ENCODE measurements around the gene FAM167B. TPM values are rescaled to one million over a fixed set of nuclear protein-coding genes. Genes with fewer than 3 reads are reported as not detected.
A peak's percentile ranks its signal among the peaks of the same experiment; 100 is the strongest.

Gene FAM167B
- polyA plus RNA-seq, 1 donor (not counting 4 experiments of a cell fraction or from before 2014, with no cell fraction given) = 0.07 TPM

GRCh38 chr1:32221980-32222755 is 24.9 kb upstream of the FAM167B start, which contains the start of the genes EIF3I and TMEM234:
EIF3I (plus strand) TSS chr1:32222407; CDS start chr1:32222442, 35 bp downstream.
TMEM234 (minus strand) TSS chr1:32222353; CDS start chr1:32222322, 31 bp downstream.
- Histone ChIP-seq H3K27ac (ENCODE audit: control insufficient read depth, insufficient read depth, low read length) (peak within 1 kb of the TSS; percentile 98), H3K36me3 (ENCODE audit: control insufficient read depth in 2 of 2, extremely low read depth in 1 of 2, insufficient read depth in 2 of 2, low read length in 2 of 2) (peaks cover 12 to 18% of the 10 kb centered on the region in 2 experiments), H3K79me2 (ENCODE audit: control insufficient read depth, insufficient read depth, low read length) (peaks cover 37% of the 10 kb centered on the region), H3K27me3 (ENCODE audit: control insufficient read depth, extremely low read depth, insufficient read depth, low read length) (no peaks in the 10 kb centered on the region), H3K4me1 (ENCODE audit: control insufficient read depth, extremely low read depth, insufficient read depth, low read length) (peaks cover 21% of the 10 kb centered on the region), H3K9me1 (ENCODE audit: control insufficient read depth, extremely low read depth, insufficient read depth, low read length) (no peaks in the 10 kb centered on the region), H2AFZ (ENCODE audit: control insufficient read depth, low read length) (peak within 1 kb of the TSS; percentile 84), H3K4me2 (ENCODE audit: control insufficient read depth, extremely low read depth, insufficient read depth, low read depth, low read length) (peak within 1 kb of the TSS; percentile 86), H3K4me3 (ENCODE audit: control insufficient read depth in 2 of 3, extremely low read depth in 1 of 3, insufficient read depth in 2 of 3, low read depth in 1 of 3, low read length in 3 of 3) (peak within 1 kb of the TSS; percentile 82 to 96 (median 89)), H3K9ac (ENCODE audit: control insufficient read depth, extremely low read depth, insufficient read depth, low read length) (peak within 1 kb of the TSS; percentile 100), H4K20me1 (ENCODE audit: control insufficient read depth, extremely low read depth, insufficient read depth, low read length) (no peaks in the 10 kb centered on the region), H3K9me3 (ENCODE audit: control insufficient read depth, low read depth, low read length) (no peaks in the 10 kb centered on the region)
- FAIRE-seq = peak; percentile 81
- dilution Hi-C loops (cut with MboI; ENCODE audit: extremely low pct_ligation_motif_present, low sequenced_read_pairs) = no loop called here
- peak; percentile 60 for DNase-seq (ENCODE audit: low read depth, low spot score)
- TF ChIP-seq EZH2 (IDR thresholded peaks at IDR 0.05; ENCODE audit: low read length) = no peak

- no peaks in the 10 kb centered on the region for H3K9me3 ChIP-seq (ENCODE audit: control insufficient read depth, low read depth, low read length)
- no peaks in the 10 kb centered on the region for H4K20me1 ChIP-seq (ENCODE audit: control insufficient read depth, extremely low read depth, insufficient read depth, low read length)
- H3K79me2 ChIP-seq (ENCODE audit: control insufficient read depth, insufficient read depth, low read length) = peaks cover 37% of the 10 kb centered on the region
- FAIRE-seq (no peak), DNase-seq (ENCODE audit: low read depth, low spot score) (no peak)
- no peak overlapping the region for H3K9ac ChIP-seq (ENCODE audit: control insufficient read depth, extremely low read depth, insufficient read depth, low read length)
- no peak overlapping the region for H2AFZ ChIP-seq (ENCODE audit: control insufficient read depth, low read length)
- H3K9me1 ChIP-seq (ENCODE audit: control insufficient read depth, extremely low read depth, insufficient read depth, low read length) = no peaks in the 10 kb centered on the region
- H3K36me3 ChIP-seq (ENCODE audit: control insufficient read depth in 2 of 2, extremely low read depth in 1 of 2, insufficient read depth in 2 of 2, low read length in 2 of 2) = peaks cover 22 to 33% of the 10 kb centered on the region in 2 experiments
- peaks cover 21% of the 10 kb centered on the region for H3K4me1 ChIP-seq (ENCODE audit: control insufficient read depth, extremely low read depth, insufficient read depth, low read length)
- dilution Hi-C loops (cut with MboI; ENCODE audit: extremely low pct_ligation_motif_present, low sequenced_read_pairs) = no loop called here
- TF ChIP-seq EZH2 (IDR thresholded peaks at IDR 0.05; ENCODE audit: low read length) = no peak
- no peak for TF ChIP-seq CTCF (optimal IDR thresholded peaks at IDR 0.05 in 1 of 3, IDR thresholded peaks at IDR 0.05 in 1 of 3, conservative IDR thresholded peaks at IDR 0.05 in 1 of 3; ENCODE audit: extremely low read depth in 1 of 3, insufficient read depth in 2 of 3, low read length in 3 of 3)
- no peaks in the 10 kb centered on the region for H3K27me3 ChIP-seq (ENCODE audit: control insufficient read depth, extremely low read depth, insufficient read depth, low read length)
- H3K4me2 ChIP-seq (ENCODE audit: control insufficient read depth, extremely low read depth, insufficient read depth, low read depth, low read length) = peak overlapping the region; percentile 86
- no peak overlapping the region for H3K4me3 ChIP-seq (ENCODE audit: control insufficient read depth in 2 of 3, extremely low read depth in 1 of 3, insufficient read depth in 2 of 3, low read depth in 1 of 3, low read length in 3 of 3)
- peak overlapping the region; percentile 1 for H3K27ac ChIP-seq (ENCODE audit: control insufficient read depth, insufficient read depth, low read length)
These were observed 23.3 kb upstream of the FAM167B start for GRCh38 chr1:32223683-32224082.
